Fibroblast of mammary gland (primary cell): ENCODE results near the gene SF3B4.

Experiments
- DNase-seq: peaks from one replicate; pipeline ENCODE4 v3.0.0-alpha.2; 2010; ENCODE audit warnings: low read depth
- H3K4me3 ChIP-seq: 2 replicates; pipeline ENCODE4 v1.5.1; 2011; ENCODE audit warnings: low read depth, mild to moderate bottlenecking, low read length, moderate library complexity; ENCODE audit not compliant: control insufficient read depth
- TF ChIP-seq, protein P1 (sequence below): conservative IDR thresholded peaks from 2 replicates; pipeline ENCODE4 v1.5.1; 2011; ENCODE audit warnings: low read depth, low read length, inconsistent platforms; ENCODE audit not compliant: control insufficient read depth, insufficient read depth

Gene SF3B4

DNA sequence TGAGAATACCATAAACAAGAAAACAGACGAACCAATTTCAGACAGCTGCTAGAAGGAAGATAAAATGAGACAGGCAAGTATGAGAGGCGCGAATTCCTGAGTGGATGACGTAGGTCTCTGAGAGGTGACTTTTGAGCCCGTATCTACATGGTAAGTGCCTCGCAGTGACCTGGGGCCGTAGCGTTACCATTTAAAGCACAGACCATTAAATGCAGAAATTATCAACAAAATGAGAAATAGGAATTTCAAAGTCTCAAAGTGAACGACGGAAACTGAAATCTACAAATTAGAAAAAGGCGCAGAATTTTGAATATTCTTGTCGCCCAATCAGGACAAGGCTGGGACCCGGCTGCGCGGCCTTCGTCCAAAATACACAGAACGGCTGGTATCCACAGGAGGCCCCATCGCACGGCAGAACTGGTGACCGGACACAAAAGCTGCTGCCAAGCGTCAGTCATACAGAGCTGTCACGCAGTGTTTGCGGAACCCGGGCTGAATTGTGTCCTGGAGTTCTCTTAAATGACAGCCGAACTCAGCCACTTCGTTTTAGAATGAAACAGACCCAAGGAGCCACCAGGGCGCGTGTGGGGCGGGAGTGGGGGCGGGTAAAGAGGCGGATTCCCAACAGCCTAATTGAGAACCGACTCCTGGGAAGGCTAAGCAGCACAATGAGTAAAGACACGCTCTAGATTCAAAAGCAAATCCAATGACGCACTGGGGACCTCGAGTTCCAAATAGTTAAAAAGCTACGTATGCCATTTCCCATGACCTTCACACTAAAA, 42.1 kb downstream of the SF3B4 start:
- TF ChIP-seq, protein P1, sequence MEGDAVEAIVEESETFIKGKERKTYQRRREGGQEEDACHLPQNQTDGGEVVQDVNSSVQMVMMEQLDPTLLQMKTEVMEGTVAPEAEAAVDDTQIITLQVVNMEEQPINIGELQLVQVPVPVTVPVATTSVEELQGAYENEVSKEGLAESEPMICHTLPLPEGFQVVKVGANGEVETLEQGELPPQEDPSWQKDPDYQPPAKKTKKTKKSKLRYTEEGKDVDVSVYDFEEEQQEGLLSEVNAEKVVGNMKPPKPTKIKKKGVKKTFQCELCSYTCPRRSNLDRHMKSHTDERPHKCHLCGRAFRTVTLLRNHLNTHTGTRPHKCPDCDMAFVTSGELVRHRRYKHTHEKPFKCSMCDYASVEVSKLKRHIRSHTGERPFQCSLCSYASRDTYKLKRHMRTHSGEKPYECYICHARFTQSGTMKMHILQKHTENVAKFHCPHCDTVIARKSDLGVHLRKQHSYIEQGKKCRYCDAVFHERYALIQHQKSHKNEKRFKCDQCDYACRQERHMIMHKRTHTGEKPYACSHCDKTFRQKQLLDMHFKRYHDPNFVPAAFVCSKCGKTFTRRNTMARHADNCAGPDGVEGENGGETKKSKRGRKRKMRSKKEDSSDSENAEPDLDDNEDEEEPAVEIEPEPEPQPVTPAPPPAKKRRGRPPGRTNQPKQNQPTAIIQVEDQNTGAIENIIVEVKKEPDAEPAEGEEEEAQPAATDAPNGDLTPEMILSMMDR = no peak

DNA sequence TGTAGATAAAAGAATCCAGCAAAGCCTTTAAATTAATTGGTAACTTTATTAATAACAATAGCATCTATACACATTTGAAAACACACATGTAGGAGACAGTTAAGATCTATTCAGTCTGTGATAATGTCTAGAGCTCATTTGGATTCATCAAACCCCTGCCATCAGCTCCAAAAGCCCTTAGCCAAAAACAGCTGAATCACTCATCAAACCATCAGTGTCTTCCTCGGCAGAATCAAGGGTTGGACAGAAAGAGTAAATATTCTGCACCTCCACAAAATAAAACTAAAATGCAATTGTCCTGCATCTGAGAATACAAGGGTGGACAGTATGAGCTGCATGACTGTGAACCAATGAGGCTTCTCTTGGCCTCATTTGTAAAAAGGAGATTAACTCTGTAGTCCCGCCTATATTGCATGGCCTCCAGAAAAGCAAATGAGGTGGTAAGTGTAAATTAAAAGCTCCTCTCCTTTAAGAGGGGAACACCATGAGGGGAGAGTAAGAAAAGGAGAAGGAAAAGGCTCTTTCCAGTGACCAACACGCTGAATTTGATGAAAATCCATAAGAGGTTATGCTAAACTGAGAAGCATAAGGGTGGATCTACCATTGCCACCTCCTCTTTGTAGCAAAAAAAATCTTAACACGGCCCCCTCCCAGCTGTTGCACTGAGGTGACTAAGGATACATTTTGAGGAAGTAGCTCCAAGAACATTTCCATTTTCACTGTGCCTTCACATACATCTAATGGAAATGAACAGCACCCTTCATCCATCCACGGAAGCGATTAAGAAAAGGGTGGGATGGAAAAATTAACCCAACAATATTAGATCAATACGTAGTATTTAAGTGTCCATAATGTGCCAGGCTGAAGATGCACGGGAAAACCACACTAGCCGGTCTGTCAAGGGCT, 42.9 kb downstream of the SF3B4 start:
- TF ChIP-seq, protein P1 = no peak
- peak overlapping the region; percentile 82 for H3K4me3 ChIP-seq
- DNase-seq = peak; percentile 45

More for the DNA sequence above, 42.1 kb downstream of the SF3B4 start:
- peak; percentile 82 for DNase-seq
- peak overlapping the region; percentile 82 for H3K4me3 ChIP-seq

DNA sequence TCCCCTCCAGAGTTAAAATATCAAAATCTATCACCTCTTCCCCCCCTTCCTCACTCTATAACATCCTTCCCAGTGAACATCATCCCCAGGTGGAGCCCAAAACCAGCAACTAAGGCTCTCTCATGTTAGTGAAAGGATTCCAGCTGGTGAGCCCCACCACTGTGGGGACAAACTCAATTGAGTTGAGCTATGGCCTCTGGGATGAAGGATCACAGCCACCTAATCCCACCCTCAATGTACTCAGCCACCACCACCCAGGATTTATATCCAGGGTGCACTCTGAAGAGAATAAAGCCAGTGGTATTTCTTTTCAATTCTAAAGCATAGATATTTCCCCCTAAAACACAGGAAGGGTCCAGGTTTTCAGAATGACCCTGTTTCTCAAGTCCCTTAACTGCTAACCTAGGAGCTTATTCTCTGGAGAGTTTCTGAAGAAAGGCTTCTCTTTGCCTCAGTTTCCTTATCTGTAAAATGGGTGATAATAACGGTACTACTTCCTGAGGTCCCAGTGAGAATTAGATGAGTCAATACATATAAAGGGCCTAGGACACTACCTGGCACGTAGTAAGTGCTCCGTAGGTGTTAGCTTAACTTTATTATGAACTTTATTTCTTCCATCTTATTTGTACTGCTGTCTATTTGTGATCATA, 43.9 kb downstream of the SF3B4 start:
- no peak overlapping the region for H3K4me3 ChIP-seq
- no peak for DNase-seq

DNA sequence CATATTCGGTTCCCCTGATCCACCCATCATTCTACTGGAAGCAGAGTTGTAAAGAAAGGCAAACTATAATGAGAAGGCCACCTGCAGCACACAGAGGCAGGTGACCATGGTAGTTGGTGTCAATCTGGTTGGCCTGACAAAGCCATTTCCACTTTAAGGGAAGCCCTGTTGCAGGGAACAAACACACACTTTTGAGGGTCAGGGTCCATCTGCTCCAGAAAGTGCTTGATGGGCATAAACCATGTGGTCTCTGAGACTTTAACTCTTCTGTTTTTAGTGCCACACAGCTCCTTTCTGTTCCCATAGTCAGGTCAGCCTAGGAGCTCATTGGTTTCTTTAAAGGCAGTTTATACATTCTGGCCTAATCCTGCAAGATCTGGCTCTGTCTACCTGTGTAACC, 45.7 kb downstream of the SF3B4 start:
- no peak for DNase-seq
- TF ChIP-seq, protein P1 = no peak
- H3K4me3 ChIP-seq = no peak overlapping the region

More for the DNA sequence above, 43.9 kb downstream of the SF3B4 start:
- TF ChIP-seq, protein P1 = no peak

DNA sequence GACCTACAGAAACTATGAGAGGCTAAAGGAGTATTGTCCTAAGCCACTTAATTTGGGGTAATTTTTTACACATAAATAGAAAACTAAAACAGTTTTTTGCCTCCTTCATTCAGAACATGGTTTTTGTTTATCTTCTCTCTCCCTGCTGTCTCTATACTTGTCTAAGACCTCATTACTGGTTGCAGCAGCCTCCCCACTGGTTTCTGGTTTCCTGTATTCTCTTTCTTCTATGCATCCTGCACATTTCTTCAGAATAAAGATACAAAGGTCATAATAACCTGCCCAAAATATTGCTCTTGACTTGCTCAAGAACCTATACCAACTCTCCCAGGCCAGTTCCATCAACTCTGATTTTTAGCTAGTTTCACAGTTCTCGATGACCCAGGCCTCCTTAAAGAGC, 48.0 kb downstream of the SF3B4 start:
- no peak for DNase-seq
- H3K4me3 ChIP-seq = no peak overlapping the region
- TF ChIP-seq, protein P1 = no peak

DNA sequence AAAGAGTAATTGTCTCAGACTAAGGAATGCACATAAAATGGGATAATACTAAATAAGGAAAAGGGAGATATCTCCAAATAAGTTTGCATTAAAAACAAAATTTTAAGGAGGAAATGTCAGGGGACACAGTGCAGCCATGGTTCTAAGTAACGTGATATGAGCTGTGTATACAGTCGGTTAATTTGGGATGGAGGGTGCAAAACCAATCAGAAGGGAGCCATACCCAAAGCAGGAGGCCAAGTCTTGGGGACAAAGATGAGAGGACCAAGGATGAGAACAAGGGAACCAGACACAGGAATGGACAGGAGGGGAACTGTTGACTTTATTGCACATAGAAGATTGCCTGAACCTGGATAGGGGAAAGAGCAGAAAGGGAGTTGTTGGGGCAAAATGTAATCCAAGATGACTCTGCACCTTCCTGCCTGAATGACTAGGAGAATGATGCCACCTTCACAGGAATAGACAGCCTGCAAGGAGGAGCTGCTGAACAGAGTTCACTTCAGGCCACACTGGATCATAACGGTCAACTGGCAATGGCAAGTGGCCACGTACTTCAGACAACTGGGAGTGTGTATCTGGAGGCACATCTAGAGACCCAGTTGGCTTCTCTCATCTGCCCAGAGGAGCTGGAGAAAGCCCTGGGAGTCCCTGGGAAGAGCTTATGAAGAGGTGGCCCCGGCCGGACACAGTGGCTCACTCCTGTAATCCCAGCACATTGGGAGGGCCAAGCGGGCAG, 50.2 kb downstream of the SF3B4 start:
- DNase-seq = no peak
- TF ChIP-seq, protein P1 = no peak

More for the DNA sequence above, 50.2 kb downstream of the SF3B4 start:
- H3K4me3 ChIP-seq = no peak overlapping the region
